GM18868 (cell line): Measurements from ENCODE around the gene BHLHE41.
A peak's percentile ranks its signal among the peaks of the same experiment; 100 is the strongest.

ENCODE experiments used
- ATAC-seq: cut with Tn5 transposase; IDR thresholded peaks from one replicate; pipeline ENCODE4 v1.9.1; 2021; ENCODE audit warnings: mild to moderate bottlenecking, moderate library complexity; ENCODE audit not compliant: unreplicated experiment

Gene BHLHE41

GRCh38 chr12:26135010-26135420 lies 10.2 kb upstream of the BHLHE41 start:
- ATAC-seq, result no peak

GRCh38 chr12:26134540-26134939 lies 9.7 kb upstream of the BHLHE41 start:
- ATAC-seq, result no peak

- no peak for ATAC-seq
These were observed 8.7 kb upstream of the BHLHE41 start for GRCh38 chr12:26133521-26133920.

- ATAC-seq, result no peak
These were observed 8.0 kb upstream of the BHLHE41 start for GRCh38 chr12:26132866-26133265.

- no peak for ATAC-seq
These were observed 7.1 kb upstream of the BHLHE41 start for GRCh38 chr12:26131936-26132335.

- ATAC-seq, result no peak
These were observed 5.9 kb upstream of the BHLHE41 start for GRCh38 chr12:26130728-26131127.

GRCh38 chr12:26128168-26128567 lies 3.3 kb upstream of the BHLHE41 start:
- ATAC-seq, result no peak

GRCh38 chr12:26127404-26127803 lies 2.6 kb upstream of the BHLHE41 start:
- ATAC-seq, result no peak

GRCh38 chr12:26126340-26127284 lies 1.8 kb upstream of the BHLHE41 start:
- ATAC-seq, result peak; percentile 45

GRCh38 chr12:26125400-26126339 lies 833 bp upstream of the BHLHE41 start:
- peak; percentile 43 for ATAC-seq

GRCh38 chr12:26123482-26123980 lies 1.3 kb downstream of the BHLHE41 start:
- no peak for ATAC-seq

- no peak for ATAC-seq
These were observed 2.0 kb downstream of the BHLHE41 start for GRCh38 chr12:26122681-26123481.

- no peak for ATAC-seq
These were observed 2.7 kb downstream of the BHLHE41 start for GRCh38 chr12:26122061-26122680.

- ATAC-seq, result no peak
These were observed 3.3 kb downstream of the BHLHE41 start for GRCh38 chr12:26121323-26122060.

- ATAC-seq, result no peak
These were observed 4.1 kb downstream of the BHLHE41 start for GRCh38 chr12:26120561-26121274.

GRCh38 chr12:26119391-26119989 lies 5.3 kb downstream of the BHLHE41 start:
- no peak for ATAC-seq

GRCh38 chr12:26118308-26118707 lies 6.5 kb downstream of the BHLHE41 start:
- no peak for ATAC-seq
